ENCODE results near the gene FAM234A. TPM values are rescaled to one million over a fixed set of nuclear protein-coding genes. Genes with fewer than 3 reads are reported as not detected.
"Not testable (repeated sequence)": the region's sequence is repeated elsewhere in the genome, so short reads cannot be mapped to it uniquely, and the experiment has no call there.

FAM234A gene
- total RNA-seq, 1 donor from 2014 or later, result 90.6 TPM

- no peak for DNase-seq (ENCODE audit: low spot score)
Measured at GRCh38 chr16:229731-230281, 4.8 kb upstream of the FAM234A start.

- DNase-seq (ENCODE audit: low spot score), result not testable (repeated sequence)
Measured at GRCh38 chr16:230351-230750, 4.3 kb upstream of the FAM234A start.

- DNase-seq (ENCODE audit: low spot score), result no peak
Measured at GRCh38 chr16:230949-231348, 3.7 kb upstream of the FAM234A start.

GRCh38 chr16:239948-240277, 5.3 kb downstream of the FAM234A start:
- no peak for DNase-seq (ENCODE audit: low spot score)

- DNase-seq (ENCODE audit: low spot score), result no peak
Measured at GRCh38 chr16:240559-240958, 5.9 kb downstream of the FAM234A start.

GRCh38 chr16:242281-242680, 7.7 kb downstream of the FAM234A start:
- no peak for DNase-seq (ENCODE audit: low spot score)

- DNase-seq (ENCODE audit: low spot score), result no peak
Measured at GRCh38 chr16:243348-243747, 8.7 kb downstream of the FAM234A start.

GRCh38 chr16:245105-245504, 10.5 kb downstream of the FAM234A start:
- DNase-seq (ENCODE audit: low spot score), result no peak

GRCh38 chr16:247027-247426, 12.4 kb downstream of the FAM234A start:
- no peak for DNase-seq (ENCODE audit: low spot score)

- no peak for DNase-seq (ENCODE audit: low spot score)
Measured at GRCh38 chr16:249431-249830, 14.8 kb downstream of the FAM234A start.

GRCh38 chr16:252366-253337, 18.0 kb downstream of the FAM234A start:
- no peak for DNase-seq (ENCODE audit: low spot score)

- no peak for DNase-seq (ENCODE audit: low spot score)
Measured at GRCh38 chr16:253833-254232, 19.2 kb downstream of the FAM234A start.

- no peak for DNase-seq (ENCODE audit: low spot score)
Measured at GRCh38 chr16:254461-254860, 19.8 kb downstream of the FAM234A start.

- no peak for DNase-seq (ENCODE audit: low spot score)
Measured at GRCh38 chr16:255183-255582, 20.6 kb downstream of the FAM234A start.

- not testable (repeated sequence) for DNase-seq (ENCODE audit: low spot score)
Measured at GRCh38 chr16:258091-258490, 23.5 kb downstream of the FAM234A start.

- DNase-seq (ENCODE audit: low spot score), result no peak
Measured at GRCh38 chr16:259226-259625, 24.6 kb downstream of the FAM234A start.

- no peak for DNase-seq (ENCODE audit: low spot score)
Measured at GRCh38 chr16:259814-260253, 25.2 kb downstream of the FAM234A start.

- DNase-seq (ENCODE audit: low spot score), result no peak
Measured at GRCh38 chr16:260326-260725, 25.7 kb downstream of the FAM234A start.

- DNase-seq (ENCODE audit: low spot score), result no peak
Measured at GRCh38 chr16:261031-261691, 26.5 kb downstream of the FAM234A start.

- DNase-seq (ENCODE audit: low spot score), result no peak
Measured at GRCh38 chr16:262121-262745, 27.6 kb downstream of the FAM234A start.

GRCh38 chr16:263182-263774, 28.7 kb downstream of the FAM234A start:
- DNase-seq (ENCODE audit: low spot score), result no peak
